ENCODE measurements around the gene SLC4A5. TPM values are rescaled to one million over a fixed set of nuclear protein-coding genes. Genes with fewer than 3 reads are reported as not detected.

SLC4A5 gene
- total RNA-seq, 1 donor from 2014 or later = 3.7 TPM

DNA sequence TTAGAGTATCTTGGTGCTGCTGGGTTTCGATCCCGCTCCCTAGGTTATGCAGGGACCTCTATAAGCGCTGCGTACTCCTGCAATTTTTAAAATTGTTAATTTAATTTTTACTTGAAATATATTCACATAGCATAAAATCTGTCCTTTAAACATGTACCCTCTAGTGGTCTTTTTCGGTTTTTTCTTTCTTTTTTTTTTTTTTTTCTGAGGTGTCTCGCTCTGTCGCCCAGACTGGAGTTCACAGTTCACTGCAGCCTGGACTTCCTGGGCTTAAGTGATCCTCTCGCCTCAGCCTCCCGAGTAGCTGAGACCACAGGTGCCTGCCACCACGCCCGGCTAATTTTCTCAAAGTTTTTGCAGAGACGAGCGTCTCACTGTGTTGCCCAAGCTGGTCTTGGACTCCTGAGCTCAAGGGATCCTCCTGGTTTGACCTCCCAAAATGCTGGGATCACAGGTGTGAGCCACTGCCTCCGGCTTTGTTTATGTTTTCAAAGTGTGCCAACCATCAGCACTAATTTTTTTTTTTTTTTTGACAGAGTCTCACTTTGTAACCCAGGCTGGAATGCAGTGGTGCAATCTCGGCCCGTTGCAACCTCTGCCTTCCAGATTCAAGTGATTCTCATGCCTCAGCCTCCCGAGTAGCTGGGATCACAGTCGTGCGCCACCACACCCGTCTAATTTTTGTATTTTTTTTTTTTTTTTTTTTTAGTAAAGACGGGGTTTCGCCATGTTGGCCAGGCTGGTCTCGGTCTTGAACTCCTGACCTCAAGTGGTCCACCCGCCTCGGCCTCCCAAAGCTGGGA, 164.0 kb downstream of the SLC4A5 start:
- intact Hi-C loops (cut with micrococcal nuclease) = loop anchor here (1.0 to 2.0 kb wide), 4 partner anchors 59 to 794 kb away; partner anchors contain the start of genes ALMS1, C2orf81 and WDR54

DNA sequence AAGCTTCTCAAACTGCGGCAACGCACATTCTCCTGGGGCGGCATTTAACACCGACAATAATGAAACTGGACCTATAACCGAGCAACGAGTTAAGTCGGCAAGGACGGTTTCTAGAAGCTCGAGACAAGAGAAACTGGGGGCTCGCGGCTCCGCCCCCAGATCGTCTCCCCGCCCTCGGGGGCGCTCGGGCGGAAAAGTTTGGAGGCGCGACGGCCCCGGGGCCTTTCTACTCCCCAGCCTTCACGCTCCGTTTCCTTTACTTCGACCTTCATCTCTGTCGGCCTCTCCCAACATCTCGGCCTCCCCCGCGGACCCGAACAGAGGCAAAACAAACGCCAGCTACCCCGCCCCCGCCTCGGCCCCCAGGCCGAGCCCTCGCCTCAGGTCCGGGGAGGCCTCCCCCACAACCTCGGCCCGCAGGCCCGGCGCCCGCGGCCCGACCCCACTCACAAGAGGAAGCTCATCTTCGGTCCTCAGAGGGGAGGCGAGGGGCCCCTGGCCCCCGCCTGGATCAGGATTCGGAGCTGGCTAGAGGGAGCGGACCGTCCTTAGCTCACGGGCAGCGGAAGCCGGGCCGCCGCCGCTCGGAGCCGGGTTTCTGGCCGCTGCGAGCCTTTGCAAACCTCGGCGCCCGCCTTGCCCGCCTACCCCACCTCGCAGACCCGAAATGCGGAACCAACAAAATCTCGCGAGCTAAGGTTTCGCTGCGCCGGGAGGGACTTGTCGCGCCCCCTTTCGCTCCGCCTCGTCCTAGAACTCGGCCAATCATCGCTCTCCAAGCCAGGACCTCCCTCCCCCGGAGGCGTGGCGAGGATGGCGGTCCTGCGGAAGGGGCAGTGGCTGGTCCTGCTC, 164.8 kb downstream of the SLC4A5 start, which contains the start of gene MOB1A:
Gene MOB1A, minus strand, starts transcription at position 669 of the 852 bp plus-strand sequence. Its CDS starts 205 bp downstream, at position 464.
- intact Hi-C loops (cut with micrococcal nuclease) = loop anchor here (1.0 to 2.0 kb wide), 17 partner anchors 8 to 794 kb away; partner anchors contain the start of genes ALMS1, BOLA3, C2orf81 and DGUOK

DNA sequence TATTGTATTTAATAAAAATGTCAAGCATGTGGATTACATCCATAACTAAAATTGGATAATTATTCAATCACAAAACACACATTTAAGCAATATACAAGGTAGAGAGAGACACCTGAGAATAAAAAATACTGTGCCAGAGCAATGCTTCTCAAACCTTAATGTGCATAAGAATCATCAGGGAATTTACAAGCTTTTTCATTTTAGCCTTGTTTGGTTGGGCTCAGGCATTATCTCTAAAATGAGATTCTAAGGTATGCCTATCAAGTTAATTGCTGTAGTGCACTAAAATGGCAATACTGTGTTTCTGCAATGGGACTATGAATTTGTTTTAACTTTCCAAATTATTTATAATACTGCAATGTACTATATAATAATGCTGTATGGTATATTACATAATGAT, 165.5 kb downstream of the SLC4A5 start:
- intact Hi-C loops (cut with micrococcal nuclease) = loop anchor here (1.0 to 2.0 kb wide), 15 partner anchors 9 to 793 kb away; partner anchors contain the start of genes ALMS1, BOLA3, DGUOK and MTHFD2

DNA sequence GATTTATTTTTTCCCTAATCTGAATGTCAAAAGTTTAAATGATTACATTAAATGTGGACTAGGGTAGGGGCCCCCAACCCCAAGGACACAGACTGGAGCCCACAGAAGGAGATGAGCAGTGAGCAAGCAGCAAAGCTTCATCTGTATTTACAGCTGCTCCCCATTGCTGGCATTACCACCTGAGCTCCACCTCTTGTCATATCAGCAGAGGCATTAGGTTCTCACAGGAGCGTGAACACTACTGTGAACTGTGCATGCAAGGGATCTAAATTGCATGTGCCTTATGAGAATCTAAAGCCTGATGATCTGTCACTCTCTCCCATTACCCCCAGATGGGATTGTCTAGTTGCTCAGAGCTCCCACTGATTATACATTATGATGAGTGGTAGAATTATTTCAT, 168.3 kb downstream of the SLC4A5 start:
- intact Hi-C loops (cut with micrococcal nuclease) = no loop called here

DNA sequence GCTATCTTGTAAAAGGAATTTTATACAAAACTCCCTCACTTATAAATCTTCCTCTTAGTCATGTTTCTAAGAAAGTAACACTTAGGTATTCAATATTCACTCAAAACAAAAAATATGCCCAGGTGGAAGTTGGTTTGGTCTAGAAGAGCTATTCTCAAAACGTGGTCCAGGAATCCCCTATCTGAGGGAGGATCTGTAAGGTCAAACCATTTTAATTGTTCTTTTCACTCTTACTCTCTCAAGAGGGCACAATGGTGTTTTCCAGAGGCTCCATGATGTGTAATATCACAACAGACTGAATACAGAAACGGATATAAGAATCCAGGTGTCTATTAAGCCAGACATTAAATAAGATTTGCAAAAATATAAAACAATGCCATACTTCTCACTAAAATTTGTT, 174.5 kb downstream of the SLC4A5 start:
- intact Hi-C loops (cut with micrococcal nuclease) = no loop called here

Other genes with a start within 250 kb of the SLC4A5 start
- 61.3 and 70.2 TPM in 2 replicates for gene BOLA3, start 195.5 kb downstream of the SLC4A5 start, total RNA-seq
- gene MOB1A, start 164.5 kb downstream of the SLC4A5 start, total RNA-seq = 208 and 215 TPM in 2 replicates
- gene MTHFD2, start 144.8 kb downstream of the SLC4A5 start, total RNA-seq = 248 and 257 TPM in 2 replicates
- gene DCTN1, start 36.9 kb upstream of the SLC4A5 start, total RNA-seq = 110 and 111 TPM in 2 replicates
- gene C2orf81, start 78.2 kb upstream of the SLC4A5 start, total RNA-seq = 3.5 and 3.9 TPM in 2 replicates
- 57.2 and 60.2 TPM in 2 replicates for gene WDR54, start 78.3 kb upstream of the SLC4A5 start, total RNA-seq
- gene RTKN, start 98.5 kb upstream of the SLC4A5 start, total RNA-seq = 3.7 and 4.0 TPM in 2 replicates
- gene INO80B, start 111.7 kb upstream of the SLC4A5 start, total RNA-seq = 52.2 and 52.8 TPM in 2 replicates
- 49.4 and 56.6 TPM in 2 replicates for gene WBP1, start 115.0 kb upstream of the SLC4A5 start, total RNA-seq
- 77.3 and 82.5 TPM in 2 replicates for gene MOGS, start 122.0 kb upstream of the SLC4A5 start, total RNA-seq
- 111 and 121 TPM in 2 replicates for gene MRPL53, start 129.3 kb upstream of the SLC4A5 start, total RNA-seq
- gene CCDC142, start 139.6 kb upstream of the SLC4A5 start, total RNA-seq = 38.1 and 43.9 TPM in 2 replicates
- gene TTC31, start 139.7 kb upstream of the SLC4A5 start, total RNA-seq = 47.9 and 48.3 TPM in 2 replicates
- 0.42 and 0.98 TPM in 2 replicates for gene LBX2, start 156.2 kb upstream of the SLC4A5 start, total RNA-seq
- 36.4 and 44.7 TPM in 2 replicates for gene PCGF1, start 164.3 kb upstream of the SLC4A5 start, total RNA-seq
- gene TLX2, start 171.0 kb upstream of the SLC4A5 start, total RNA-seq = 1.2 and 1.6 TPM in 2 replicates
- gene DQX1, start 182.8 kb upstream of the SLC4A5 start, total RNA-seq = 0.47 and 0.56 TPM in 2 replicates
- gene AUP1, start 186.3 kb upstream of the SLC4A5 start, total RNA-seq = 155 and 156 TPM in 2 replicates
- gene HTRA2, start 186.5 kb upstream of the SLC4A5 start, total RNA-seq = 60.0 and 61.5 TPM in 2 replicates
- gene LOXL3, start 210.5 kb upstream of the SLC4A5 start, total RNA-seq = 0.78 and 0.98 TPM in 2 replicates
- gene DOK1, start 211.3 kb upstream of the SLC4A5 start, total RNA-seq = 47.5 and 51.8 TPM in 2 replicates

All from T-helper 1 cell treated with Interleukin-12 subunit alpha and Interleukin-12 subunit beta and Interleukin-4 antibody, amounts not matched to agents 30 ng/mL and 1 ng/mL, for 36 hours (primary cell).